PFSK-1 (cell line): ENCODE data around the gene STN1.

Experiments used
- POLR2AphosphoS5 ChIP-seq: IDR thresholded peaks from 2 replicates; pipeline ENCODE4 v1.6.1; 2012; ENCODE audit warnings: low read depth, mild to moderate bottlenecking, control low read depth, low read length, moderate library complexity
- SIN3A ChIP-seq: IDR thresholded peaks from 2 replicates; pipeline ENCODE4 v1.6.1; 2012; ENCODE audit warnings: mild to moderate bottlenecking, low read length, moderate library complexity, borderline replicate concordance; ENCODE audit not compliant: insufficient read depth

GRCh38 chr10:103949728-103950127 lies 31.7 kb upstream of the STN1 start:
- no peak for TF ChIP-seq POLR2AphosphoS5
- no peak for TF ChIP-seq SIN3A
